CD4-positive, alpha-beta memory T cell (primary cell): ENCODE data around the gene MSH3. TPM values are rescaled to one million over a fixed set of nuclear protein-coding genes. Genes with fewer than 3 reads are reported as not detected.

Experiments used
- CTCF ChIA-PET: fragments of 350-600 bp; sonication (Branson Sonifier 250); formaldehyde crosslinking; loops from one replicate; lab custom pipeline; 2021; ENCODE audit warnings: inconsistent platforms; ENCODE audit not compliant: partially characterized antibody; lab: Charles Lee
- POLR2A ChIA-PET: fragments of 350-600 bp; sonication (Branson Sonifier 250); formaldehyde crosslinking; loops from one replicate; lab custom pipeline; 2021; ENCODE audit not compliant: partially characterized antibody; lab: Charles Lee
- DNase-seq, 5 donors: peaks; one replicate each; pipeline versions ENCODE4 v3.0.0 to v3.0.0-alpha.2; 2020 to 2022; ENCODE audit warnings: mixed read lengths in 1 of 5
- H3K27ac ChIP-seq: one replicate; pipeline ENCODE4 v1.7.0; 2013; ENCODE audit warnings: low read depth, low read length
- H3K27me3 ChIP-seq: 2 replicates; pipeline ENCODE4 v1.7.0; 2013; ENCODE audit warnings: mild to moderate bottlenecking, low read length, moderate library complexity; ENCODE audit not compliant: insufficient read depth
- H3K36me3 ChIP-seq: 2 replicates; pipeline ENCODE4 v1.7.0; 2013; ENCODE audit warnings: mild to moderate bottlenecking, low read length, moderate library complexity; ENCODE audit not compliant: insufficient read depth
- H3K4me1 ChIP-seq: 2 replicates; pipeline ENCODE4 v1.7.0; 2013; ENCODE audit warnings: mild to moderate bottlenecking, low read length, moderate library complexity; ENCODE audit not compliant: insufficient read depth
- H3K4me3 ChIP-seq, 2 donors: one replicate each; pipeline ENCODE4 v1.7.0; 2013; ENCODE audit warnings: low read length in 2 of 2, mild to moderate bottlenecking in 1 of 2
- H3K9me3 ChIP-seq, 2 donors: one replicate each; pipeline ENCODE4 v1.7.0; 2013; ENCODE audit warnings: low read length in 2 of 2, control low read depth in 1 of 2; ENCODE audit not compliant: control insufficient read depth in 1 of 2
- H3K27ac Mint-ChIP-seq, 7 donors: one replicate each; pipeline ENCODE4 v1.8.0; 2020 to 2021; ENCODE audit warnings: mixed read lengths in 7 of 7, mild to moderate bottlenecking in 6 of 7, inconsistent platforms in 3 of 7, moderate library complexity in 3 of 7
- H3K27me3 Mint-ChIP-seq, 2 donors: one replicate each; pipeline ENCODE4 v1.8.0; 2020 to 2021; ENCODE audit warnings: mixed read lengths in 2 of 2
- H3K36me3 Mint-ChIP-seq, 2 donors: one replicate each; pipeline ENCODE4 v1.8.0; 2020 to 2021; ENCODE audit warnings: mixed read lengths in 2 of 2, inconsistent platforms in 1 of 2, mild to moderate bottlenecking in 1 of 2
- H3K4me1 Mint-ChIP-seq, 4 donors: one replicate each; pipeline ENCODE4 v1.8.0; 2020 to 2021; ENCODE audit warnings: mixed read lengths in 4 of 4, mild to moderate bottlenecking in 1 of 4
- H3K4me3 Mint-ChIP-seq, 8 donors: one replicate each; pipeline ENCODE4 v1.8.0; 2020 to 2021; ENCODE audit warnings: mixed read lengths in 8 of 8, mild to moderate bottlenecking in 7 of 8, moderate library complexity in 6 of 8, inconsistent platforms in 3 of 8
- H3K9me3 Mint-ChIP-seq, 8 donors: one replicate each; pipeline ENCODE4 v1.8.0; 2020 to 2021; ENCODE audit warnings: mixed read lengths in 8 of 8, mild to moderate bottlenecking in 5 of 8, inconsistent platforms in 3 of 8, moderate library complexity in 1 of 8
- intact Hi-C: fragments of 100-400 bp; cut with micrococcal nuclease; formaldehyde crosslinking; loops from one replicate; pipeline ENCODE4 v1.15.1; 2023
- polyA plus RNA-seq, 2 donors: library from polyadenylated mRNA; unstranded; fragments of 300-500 nt; fragmentation: Illumina TruSeq; gene quantifications; one replicate each; pipeline ENCODE4 v1.2.3, GENCODE V29; 2021
- total RNA-seq, 2 experiments: library from RNA; stranded (reverse); gene quantifications; one replicate each; pipeline ENCODE4 v1.2.3, GENCODE V29; 2021

The MSH3 gene
- total and polyA plus RNA-seq, 4 experiments from 2014 or later: 14.3 to 17.1 (median 15.3) TPM

GRCh38 chr5:80916676-80917075 is 262.2 kb downstream of the MSH3 start:
- intact Hi-C loops: no loop called here
- Histone ChIP-seq H3K36me3 (no peaks in the 10 kb centered on the region), H3K4me3 (no peak overlapping the region), H3K4me1 (no peaks in the 10 kb centered on the region), H3K27me3 (no peaks in the 10 kb centered on the region), H3K27ac (no peak overlapping the region), H3K9me3 (peaks cover 0 to 5% of the 10 kb centered on the region in 2 donors)
- H3K4me1 Mint-ChIP-seq: no peaks in the 10 kb centered on the region
- H3K4me3 Mint-ChIP-seq: no peak overlapping the region
- POLR2A ChIA-PET: no interaction called here
- H3K9me3 Mint-ChIP-seq: peaks cover 0 to 8% (median 4%) of the 10 kb centered on the region in 8 donors
- peaks cover 0 to 5% of the 10 kb centered on the region in 2 donors for H3K36me3 Mint-ChIP-seq
- H3K27me3 Mint-ChIP-seq: no peaks in the 10 kb centered on the region
- no peak for DNase-seq
- no peak overlapping the region for H3K27ac Mint-ChIP-seq
- CTCF ChIA-PET: no interaction called here

GRCh38 chr5:80917631-80918030 is 263.2 kb downstream of the MSH3 start:
- DNase-seq: no peak
- H3K9me3 Mint-ChIP-seq: peaks cover 0 to 3% (median 0%) of the 10 kb centered on the region in 8 donors
- Histone ChIP-seq H3K27me3 (no peaks in the 10 kb centered on the region), H3K27ac (no peak overlapping the region), H3K36me3 (no peaks in the 10 kb centered on the region), H3K4me1 (no peaks in the 10 kb centered on the region), H3K9me3 (no peaks in the 10 kb centered on the region), H3K4me3 (no peak overlapping the region)
- H3K27me3 Mint-ChIP-seq: peaks cover 0 to 2% of the 10 kb centered on the region in 2 donors
- POLR2A ChIA-PET: no interaction called here
- no peak overlapping the region for H3K4me3 Mint-ChIP-seq
- intact Hi-C loops: no loop called here
- H3K36me3 Mint-ChIP-seq: no peaks in the 10 kb centered on the region
- no peaks in the 10 kb centered on the region for H3K4me1 Mint-ChIP-seq
- H3K27ac Mint-ChIP-seq: no peak overlapping the region
- CTCF ChIA-PET: interaction anchor here (1.1 kb wide), 1 partner anchor 191 kb away, joined by 4 read pairs; no protein-coding TSS in a partner anchor

GRCh38 chr5:80919678-80920196 is 265.3 kb downstream of the MSH3 start:
- H3K27me3 ChIP-seq: no peaks in the 10 kb centered on the region
- H3K36me3 ChIP-seq: no peaks in the 10 kb centered on the region
- no peaks in the 10 kb centered on the region for H3K9me3 ChIP-seq
- no peak overlapping the region for H3K27ac Mint-ChIP-seq
- H3K4me1 Mint-ChIP-seq: no peaks in the 10 kb centered on the region
- H3K27ac ChIP-seq: no peak overlapping the region
- POLR2A ChIA-PET: no interaction called here
- intact Hi-C loops: no loop called here
- DNase-seq: no peak
- H3K4me1 ChIP-seq: no peaks in the 10 kb centered on the region
- no peaks in the 10 kb centered on the region for H3K36me3 Mint-ChIP-seq
- no peak overlapping the region for H3K4me3 ChIP-seq
- H3K9me3 Mint-ChIP-seq: no peaks in the 10 kb centered on the region
- peaks cover 0 to 2% of the 10 kb centered on the region in 2 donors for H3K27me3 Mint-ChIP-seq
- no peak overlapping the region for H3K4me3 Mint-ChIP-seq
- CTCF ChIA-PET: no interaction called here

GRCh38 chr5:80920333-80920732 is 265.9 kb downstream of the MSH3 start:
- intact Hi-C loops: no loop called here
- Mint-ChIP-seq H3K4me3 (no peak overlapping the region), H3K27ac (peak overlapping the region in 1 of 7 donors; percentile 39), H3K4me1 (no peaks in the 10 kb centered on the region), H3K27me3 (peaks cover 0 to 2% of the 10 kb centered on the region in 2 donors), H3K36me3 (no peaks in the 10 kb centered on the region), H3K9me3 (no peaks in the 10 kb centered on the region)
- Histone ChIP-seq H3K27me3 (no peaks in the 10 kb centered on the region), H3K36me3 (no peaks in the 10 kb centered on the region), H3K4me1 (no peaks in the 10 kb centered on the region), H3K27ac (no peak overlapping the region), H3K9me3 (no peaks in the 10 kb centered on the region), H3K4me3 (no peak overlapping the region)
- DNase-seq: no peak
- POLR2A ChIA-PET: no interaction called here
- CTCF ChIA-PET: no interaction called here

GRCh38 chr5:80921026-80921425 is 266.6 kb downstream of the MSH3 start:
- POLR2A ChIA-PET: no interaction called here
- Histone ChIP-seq H3K4me1 (no peaks in the 10 kb centered on the region), H3K9me3 (no peaks in the 10 kb centered on the region), H3K27me3 (no peaks in the 10 kb centered on the region), H3K36me3 (no peaks in the 10 kb centered on the region), H3K4me3 (no peak overlapping the region), H3K27ac (no peak overlapping the region)
- DNase-seq: no peak
- intact Hi-C loops: no loop called here
- Mint-ChIP-seq H3K4me1 (no peaks in the 10 kb centered on the region), H3K27me3 (peaks cover 0 to 2% of the 10 kb centered on the region in 2 donors), H3K27ac (no peak overlapping the region), H3K36me3 (no peaks in the 10 kb centered on the region), H3K4me3 (no peak overlapping the region), H3K9me3 (no peaks in the 10 kb centered on the region)
- CTCF ChIA-PET: no interaction called here

GRCh38 chr5:80925931-80926330 is 271.5 kb downstream of the MSH3 start:
- DNase-seq: no peak
- intact Hi-C loops: no loop called here
- Mint-ChIP-seq H3K27me3 (peaks cover 0 to 2% of the 10 kb centered on the region in 2 donors), H3K27ac (no peak overlapping the region), H3K4me1 (peaks cover 0 to 3% (median 0%) of the 10 kb centered on the region in 4 donors), H3K9me3 (no peaks in the 10 kb centered on the region), H3K36me3 (no peaks in the 10 kb centered on the region), H3K4me3 (no peak overlapping the region)
- Histone ChIP-seq H3K9me3 (no peaks in the 10 kb centered on the region), H3K27ac (no peak overlapping the region), H3K4me1 (no peaks in the 10 kb centered on the region), H3K27me3 (no peaks in the 10 kb centered on the region), H3K36me3 (no peaks in the 10 kb centered on the region), H3K4me3 (no peak overlapping the region)
- CTCF ChIA-PET: no interaction called here
- POLR2A ChIA-PET: no interaction called here
